OCI-LY3 (cell line): ENCODE results near the gene INPP5J.

Experiments used
- CTCF ChIP-seq: fragments of 200-600, 300-600 bp; sonication (generic); IDR thresholded peaks from 2 replicates; pipeline ENCODE4 v1.5.1; 2014; ENCODE audit warnings: antibody characterized with exemption, low read length, low read depth
- EZH2phosphoT487 ChIP-seq: fragments of 200-600 bp; shearing (Covaris generic); IDR thresholded peaks from 2 replicates; pipeline ENCODE4 v1.6.1; 2018; ENCODE audit warnings: antibody characterized with exemption, mixed run types, low read depth

- TF ChIP-seq CTCF (no peak), EZH2phosphoT487 (no peak)
Measured at GRCh38 chr22:31122196-31122531, 602 bp upstream of the INPP5J start.
